ENCODE measurements around the gene GART.

DNA sequence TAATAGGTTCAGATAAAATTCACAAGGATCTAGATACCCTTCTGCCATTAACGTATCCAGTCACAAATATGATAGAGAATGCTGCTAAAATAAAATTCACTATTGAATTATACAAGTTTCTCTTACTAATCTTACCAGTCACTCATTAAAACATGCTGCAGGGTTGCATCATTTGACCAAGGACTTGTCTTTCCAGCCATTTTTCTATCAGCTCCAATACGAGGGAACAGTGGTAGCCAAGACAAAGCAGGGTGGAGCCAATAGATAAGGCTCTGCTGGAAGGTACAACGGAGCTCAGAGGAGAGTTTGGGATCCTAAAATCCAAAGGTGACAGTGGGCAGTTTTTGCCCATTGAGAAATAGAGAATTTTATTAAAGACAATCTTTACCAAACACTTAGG lies 42.5 kb upstream of the GART start:
- TF ChIP-seq FOS (IDR thresholded peaks at IDR 0.05; ENCODE audit: borderline replicate concordance, insufficient read depth, low read length) (no peak), POLR2A (IDR thresholded peaks at IDR 0.05; ENCODE audit: low read depth, low read length) (no peak), MYC (IDR thresholded peaks at IDR 0.05; ENCODE audit: low read depth, low read length) (no peak), EZH2 (IDR thresholded peaks at IDR 0.05; ENCODE audit: borderline replicate concordance, low read depth, low read length, severe bottlenecking) (no peak)
- TF ChIP-seq, protein P1, sequence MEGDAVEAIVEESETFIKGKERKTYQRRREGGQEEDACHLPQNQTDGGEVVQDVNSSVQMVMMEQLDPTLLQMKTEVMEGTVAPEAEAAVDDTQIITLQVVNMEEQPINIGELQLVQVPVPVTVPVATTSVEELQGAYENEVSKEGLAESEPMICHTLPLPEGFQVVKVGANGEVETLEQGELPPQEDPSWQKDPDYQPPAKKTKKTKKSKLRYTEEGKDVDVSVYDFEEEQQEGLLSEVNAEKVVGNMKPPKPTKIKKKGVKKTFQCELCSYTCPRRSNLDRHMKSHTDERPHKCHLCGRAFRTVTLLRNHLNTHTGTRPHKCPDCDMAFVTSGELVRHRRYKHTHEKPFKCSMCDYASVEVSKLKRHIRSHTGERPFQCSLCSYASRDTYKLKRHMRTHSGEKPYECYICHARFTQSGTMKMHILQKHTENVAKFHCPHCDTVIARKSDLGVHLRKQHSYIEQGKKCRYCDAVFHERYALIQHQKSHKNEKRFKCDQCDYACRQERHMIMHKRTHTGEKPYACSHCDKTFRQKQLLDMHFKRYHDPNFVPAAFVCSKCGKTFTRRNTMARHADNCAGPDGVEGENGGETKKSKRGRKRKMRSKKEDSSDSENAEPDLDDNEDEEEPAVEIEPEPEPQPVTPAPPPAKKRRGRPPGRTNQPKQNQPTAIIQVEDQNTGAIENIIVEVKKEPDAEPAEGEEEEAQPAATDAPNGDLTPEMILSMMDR (IDR thresholded peaks at IDR 0.05; ENCODE audit: extremely low read depth in 1 of 2, insufficient read depth in 1 of 2, low read depth in 1 of 2, low read length in 2 of 2): no peak

Measured in endothelial cell of umbilical vein (primary cell).